GM12875 (cell line): ENCODE data around the gene RNF224.
A peak's percentile ranks its signal among the peaks of the same experiment; 100 is the strongest.

Experiments used
- H3K4me3 ChIP-seq: one replicate; pipeline ENCODE4 v1.5.1; 2011; ENCODE audit warnings: low read depth, low read length, control low read depth
- TF ChIP-seq, protein P1 (sequence below): IDR thresholded peaks from 2 replicates; pipeline ENCODE4 v1.5.1; 2011; ENCODE audit warnings: low read depth, mild to moderate bottlenecking, control low read depth, inconsistent platforms, low read length, moderate library complexity, borderline replicate concordance; ENCODE audit not compliant: insufficient read depth

The RNF224 gene

DNA sequence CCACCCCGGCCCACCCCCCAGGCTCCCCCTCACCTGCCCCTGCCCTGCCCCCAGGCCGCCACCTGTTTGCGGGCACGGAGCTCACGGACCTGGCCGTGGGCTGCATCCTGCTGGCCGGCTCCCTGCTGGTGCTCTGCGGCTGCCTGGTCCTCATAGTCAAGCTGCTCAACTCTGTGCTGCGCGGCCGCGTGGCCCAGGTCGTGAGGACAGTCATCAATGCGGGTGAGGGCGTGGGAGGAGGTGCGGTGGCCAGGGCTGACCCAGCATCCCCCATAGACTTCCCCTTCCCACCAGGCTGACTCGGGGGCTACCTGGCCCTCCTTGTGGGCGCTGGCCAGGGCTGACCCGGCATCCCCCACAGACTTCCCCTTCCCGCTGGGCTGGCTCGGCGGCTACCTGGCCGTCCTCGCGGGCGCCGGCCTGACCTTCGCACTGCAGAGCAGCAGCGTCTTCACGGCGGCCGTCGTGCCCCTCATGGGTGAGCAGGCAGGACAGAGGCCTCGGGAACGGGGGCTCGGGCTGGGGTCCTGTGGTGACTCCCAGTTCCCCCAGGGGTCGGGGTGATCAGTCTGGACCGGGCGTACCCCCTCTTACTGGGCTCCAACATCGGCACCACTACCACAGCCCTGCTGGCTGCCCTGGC, 6.9 kb downstream of the RNF224 start:
- H3K4me3 ChIP-seq, result no peak overlapping the region
- TF ChIP-seq, protein P1, sequence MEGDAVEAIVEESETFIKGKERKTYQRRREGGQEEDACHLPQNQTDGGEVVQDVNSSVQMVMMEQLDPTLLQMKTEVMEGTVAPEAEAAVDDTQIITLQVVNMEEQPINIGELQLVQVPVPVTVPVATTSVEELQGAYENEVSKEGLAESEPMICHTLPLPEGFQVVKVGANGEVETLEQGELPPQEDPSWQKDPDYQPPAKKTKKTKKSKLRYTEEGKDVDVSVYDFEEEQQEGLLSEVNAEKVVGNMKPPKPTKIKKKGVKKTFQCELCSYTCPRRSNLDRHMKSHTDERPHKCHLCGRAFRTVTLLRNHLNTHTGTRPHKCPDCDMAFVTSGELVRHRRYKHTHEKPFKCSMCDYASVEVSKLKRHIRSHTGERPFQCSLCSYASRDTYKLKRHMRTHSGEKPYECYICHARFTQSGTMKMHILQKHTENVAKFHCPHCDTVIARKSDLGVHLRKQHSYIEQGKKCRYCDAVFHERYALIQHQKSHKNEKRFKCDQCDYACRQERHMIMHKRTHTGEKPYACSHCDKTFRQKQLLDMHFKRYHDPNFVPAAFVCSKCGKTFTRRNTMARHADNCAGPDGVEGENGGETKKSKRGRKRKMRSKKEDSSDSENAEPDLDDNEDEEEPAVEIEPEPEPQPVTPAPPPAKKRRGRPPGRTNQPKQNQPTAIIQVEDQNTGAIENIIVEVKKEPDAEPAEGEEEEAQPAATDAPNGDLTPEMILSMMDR, result no peak

DNA sequence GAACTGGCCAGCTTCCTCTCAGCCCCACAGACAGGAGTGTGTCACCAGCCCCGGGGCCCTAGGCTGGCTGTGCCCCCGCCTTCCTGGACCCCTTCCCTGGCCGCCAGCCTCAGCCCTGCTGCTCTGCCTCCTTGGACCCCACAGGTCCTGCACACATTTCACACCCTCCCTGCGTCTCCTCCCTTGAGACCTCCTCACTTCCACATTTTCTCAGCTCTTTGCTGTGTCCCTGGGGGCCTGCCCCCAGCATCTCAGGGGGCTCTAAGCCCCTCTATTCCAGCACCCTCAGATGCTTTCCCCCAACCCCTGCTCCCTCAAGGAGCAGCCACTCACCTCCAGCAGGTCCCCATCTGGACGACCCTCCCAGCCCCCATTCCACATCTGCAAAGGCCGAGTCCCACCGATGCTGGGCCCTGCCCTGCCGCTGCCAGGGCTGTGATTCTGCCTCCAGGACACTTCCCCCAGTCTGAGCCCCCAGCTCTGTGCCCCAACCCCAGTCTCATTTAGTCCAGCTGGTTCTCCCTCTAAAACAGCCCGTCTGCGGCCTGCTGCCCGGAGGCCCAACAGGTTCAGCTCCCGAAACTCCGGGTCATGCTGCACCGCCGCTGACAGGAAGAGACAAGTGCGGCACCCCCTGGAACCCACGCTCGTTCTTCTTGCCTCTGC, 7.6 kb downstream of the RNF224 start:
- TF ChIP-seq, protein P1, result no peak
- no peak overlapping the region for H3K4me3 ChIP-seq

DNA sequence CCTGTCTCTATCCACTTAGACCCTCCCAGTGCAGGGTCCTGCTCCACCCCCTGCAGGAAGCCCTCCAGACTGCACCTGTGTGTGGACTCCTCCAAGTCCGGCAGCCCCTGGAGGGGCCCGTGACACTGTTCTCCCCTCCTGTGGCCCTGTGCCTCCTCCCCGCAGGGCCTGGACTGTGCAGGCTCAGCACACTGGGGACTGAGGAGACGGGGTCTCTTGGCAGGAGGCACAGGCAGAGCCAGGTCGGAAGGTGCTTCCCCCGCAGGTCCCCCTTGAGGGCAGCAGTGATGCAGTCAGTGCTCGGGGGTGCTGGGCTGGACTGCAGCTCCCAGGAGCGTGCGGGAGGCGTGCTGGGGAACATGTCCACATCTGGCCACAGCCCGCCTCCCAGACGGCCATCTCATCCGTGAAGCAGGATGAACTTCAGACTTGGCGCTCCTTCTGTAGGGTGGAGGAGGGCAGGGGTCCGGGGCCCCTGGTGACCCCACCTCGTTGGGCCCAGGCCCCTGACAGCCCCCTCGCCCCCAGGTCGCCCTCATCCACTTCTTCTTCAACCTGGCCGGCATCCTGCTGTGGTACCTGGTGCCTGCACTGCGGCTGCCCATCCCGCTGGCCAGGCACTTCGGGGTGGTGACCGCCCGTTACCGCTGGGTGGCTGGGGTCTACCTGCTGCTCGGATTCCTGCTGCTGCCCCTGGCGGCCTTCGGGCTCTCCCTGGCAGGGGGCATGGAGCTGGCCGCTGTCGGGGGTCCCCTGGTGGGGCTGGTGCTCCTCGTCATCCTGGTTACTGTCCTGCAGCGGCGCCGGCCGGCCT, 8.3 kb downstream of the RNF224 start:
- no peak overlapping the region for H3K4me3 ChIP-seq
- TF ChIP-seq, protein P1, result peak; percentile 21; the same call in 1 of the 2 replicates

DNA sequence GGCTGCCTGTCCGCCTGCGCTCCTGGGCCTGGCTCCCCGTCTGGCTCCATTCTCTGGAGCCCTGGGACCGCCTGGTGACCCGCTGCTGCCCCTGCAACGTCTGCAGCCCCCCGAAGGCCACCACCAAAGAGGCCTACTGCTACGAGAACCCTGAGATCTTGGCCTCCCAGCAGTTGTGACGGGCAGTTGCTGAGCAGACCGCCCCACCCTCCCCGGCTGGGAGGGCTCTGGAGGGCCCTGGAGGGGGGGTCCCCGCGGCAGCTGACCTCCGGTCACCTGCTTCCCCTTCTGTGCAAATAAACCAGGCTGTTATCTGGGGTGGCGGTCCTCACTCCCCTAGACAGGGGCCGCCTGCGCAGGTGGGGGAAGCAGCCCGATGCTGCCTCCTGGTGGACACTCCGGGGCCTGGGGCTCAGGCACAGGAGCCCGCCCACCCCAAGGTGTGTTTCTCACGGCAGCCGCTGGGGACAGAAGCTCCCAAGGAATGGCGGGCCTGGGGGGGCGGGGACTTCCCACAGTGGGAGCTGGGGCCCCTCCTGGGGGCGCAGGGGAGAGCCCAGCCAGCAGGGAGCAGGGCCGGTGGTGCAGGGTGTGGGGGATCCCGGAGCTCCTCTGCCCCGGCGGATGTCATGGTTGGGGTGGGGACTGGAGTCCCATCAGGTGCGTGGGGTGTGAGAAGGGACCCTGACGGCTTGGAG, 9.1 kb downstream of the RNF224 start:
- TF ChIP-seq, protein P1, result peak; percentile 100
- H3K4me3 ChIP-seq, result peak overlapping the region; percentile 31

DNA sequence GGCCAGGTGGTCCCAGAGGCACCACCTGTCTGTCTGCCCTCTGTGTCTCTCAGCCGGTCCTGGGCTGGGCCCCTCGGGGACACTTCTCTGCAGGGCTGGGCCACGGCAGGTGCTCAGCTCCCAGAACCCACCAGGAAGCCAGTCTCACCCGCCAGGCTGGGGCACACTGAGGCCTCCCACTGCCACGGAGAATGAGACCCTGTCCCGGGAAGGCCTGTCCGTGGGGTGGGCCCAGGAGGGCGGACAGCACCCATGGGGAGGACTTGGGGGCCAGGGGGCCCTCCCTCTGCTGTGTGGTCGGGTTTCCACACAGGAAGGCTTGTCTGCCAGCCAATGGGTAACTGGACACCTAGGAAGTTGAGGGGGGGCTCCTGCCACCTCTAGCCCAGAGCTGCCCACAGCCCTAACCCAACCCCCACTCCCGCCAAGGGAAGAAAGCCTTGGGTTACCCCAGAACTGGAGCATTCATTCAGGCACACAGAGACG, 9.7 kb downstream of the RNF224 start:
- TF ChIP-seq, protein P1, result no peak
- peak overlapping the region; percentile 31 for H3K4me3 ChIP-seq

DNA sequence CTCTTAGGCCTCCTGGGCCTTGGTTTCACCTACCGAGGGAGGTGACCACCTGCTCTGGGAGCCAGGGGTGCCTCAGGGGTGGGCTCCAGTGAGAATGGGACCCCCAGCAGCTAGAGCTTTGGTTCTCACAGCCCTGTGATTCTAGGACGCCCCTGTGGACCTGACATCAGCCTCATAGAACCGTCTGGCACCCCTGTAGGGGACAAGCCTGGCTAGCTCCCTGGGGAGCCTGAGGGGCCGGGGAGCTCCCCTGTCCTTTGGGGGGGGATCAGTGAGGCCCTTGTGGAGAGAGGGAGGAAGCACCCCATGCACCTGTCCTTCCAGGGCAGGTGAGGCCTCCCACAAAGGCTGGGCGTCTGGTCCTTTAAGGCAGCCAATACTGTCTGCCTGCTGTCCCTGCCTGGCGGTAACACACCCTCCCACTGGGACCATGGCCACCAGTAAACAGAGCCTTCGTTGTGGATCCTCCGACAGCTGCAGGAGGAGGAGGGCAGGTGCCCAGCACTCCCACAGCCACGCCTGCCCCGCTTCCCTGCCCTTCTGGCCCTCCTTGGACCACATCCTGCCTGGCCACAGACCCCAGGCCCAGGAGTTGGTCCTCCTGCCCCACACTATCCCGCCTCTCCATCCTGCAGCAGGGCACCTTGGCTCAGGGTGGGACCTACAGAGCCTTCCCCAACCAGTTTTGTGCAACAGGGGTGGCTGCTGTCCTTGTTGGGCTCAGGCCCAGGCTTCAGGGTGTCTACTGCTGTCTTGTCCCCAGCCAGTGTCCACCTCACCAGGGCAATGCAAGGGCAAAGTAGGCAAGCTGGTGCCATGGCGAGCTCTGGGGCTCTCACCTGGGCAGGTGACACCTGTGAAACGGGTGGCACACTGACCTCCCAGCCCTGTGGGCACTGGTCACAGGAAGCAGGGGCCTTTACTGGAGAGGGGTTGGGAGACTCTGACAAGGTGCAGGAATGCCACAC, 10.7 kb downstream of the RNF224 start:
- H3K4me3 ChIP-seq, result no peak overlapping the region
- TF ChIP-seq, protein P1, result no peak

DNA sequence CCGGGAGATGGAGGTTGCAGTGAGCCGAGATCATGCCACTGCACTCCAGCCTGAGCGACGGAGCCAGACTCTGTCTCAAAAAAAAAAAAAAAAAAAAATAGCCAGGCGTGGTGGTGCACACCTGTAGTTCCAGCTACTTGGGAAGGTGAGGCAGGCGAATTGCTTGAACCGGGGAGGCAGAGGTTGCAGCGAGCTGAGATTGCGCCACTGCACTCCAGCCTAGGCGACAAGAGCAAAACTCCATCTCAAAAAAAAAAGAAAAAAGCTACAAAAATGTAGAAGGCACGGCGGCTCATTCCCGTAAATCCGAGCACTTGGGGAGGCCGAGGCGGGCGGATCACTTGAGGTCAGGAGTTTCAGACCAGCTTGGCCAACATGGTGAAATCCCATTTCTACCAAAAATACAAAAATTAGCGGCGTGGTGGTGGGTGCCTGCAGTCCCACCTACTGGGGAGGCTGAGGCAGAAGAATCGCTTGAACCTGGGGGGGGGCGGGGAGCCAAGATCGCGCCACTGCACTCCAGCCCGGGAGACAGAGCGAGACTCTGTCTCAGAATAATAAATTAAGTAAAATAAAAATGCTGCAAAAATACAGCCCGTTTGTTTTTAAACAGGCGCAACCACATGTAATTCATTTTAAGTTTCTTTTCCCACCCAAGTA, 12.4 kb downstream of the RNF224 start:
- H3K4me3 ChIP-seq, result peak overlapping the region; percentile 78
